GM18519 (cell line): Measurements from ENCODE around the gene MRPL23.

Experiments
- ATAC-seq: cut with Tn5 transposase; IDR thresholded peaks from one replicate; pipeline ENCODE4 v1.9.1; 2021; ENCODE audit warnings: mild to moderate bottlenecking, moderate library complexity; ENCODE audit not compliant: unreplicated experiment, low FRiP score

Gene MRPL23

GRCh38 chr11:1946812-1947484 lies at the start of gene MRPL23:
MRPL23 (plus strand) TSS chr11:1947332; CDS start chr11:1947363, 31 bp downstream.
- no peak for ATAC-seq

- no peak for ATAC-seq
Observed at GRCh38 chr11:1899090-1899489, 48.0 kb upstream of the MRPL23 start.

- no peak for ATAC-seq
Observed at GRCh38 chr11:1899686-1900085, 47.4 kb upstream of the MRPL23 start.

- ATAC-seq = no peak
Observed at GRCh38 chr11:1906181-1906580, 41.0 kb upstream of the MRPL23 start.

- no peak for ATAC-seq
Observed at GRCh38 chr11:1906611-1907423, 40.3 kb upstream of the MRPL23 start.

- no peak for ATAC-seq
Observed at GRCh38 chr11:1908618-1909017, 38.5 kb upstream of the MRPL23 start.

- no peak for ATAC-seq
Observed at GRCh38 chr11:1909524-1909923, 37.6 kb upstream of the MRPL23 start.

GRCh38 chr11:1912289-1912878 lies 34.7 kb upstream of the MRPL23 start:
- no peak for ATAC-seq

GRCh38 chr11:1913271-1914060 lies 33.7 kb upstream of the MRPL23 start:
- no peak for ATAC-seq

GRCh38 chr11:1915795-1916131 lies 31.4 kb upstream of the MRPL23 start:
- no peak for ATAC-seq

- ATAC-seq = no peak
Observed at GRCh38 chr11:1916132-1916985, 30.8 kb upstream of the MRPL23 start.

- ATAC-seq = no peak
Observed at GRCh38 chr11:1916986-1917522, 30.1 kb upstream of the MRPL23 start.

- no peak for ATAC-seq
Observed at GRCh38 chr11:1917523-1918435, 29.4 kb upstream of the MRPL23 start.

- ATAC-seq = no peak
Observed at GRCh38 chr11:1918436-1919315, 28.5 kb upstream of the MRPL23 start.

GRCh38 chr11:1919391-1920127 lies 27.6 kb upstream of the MRPL23 start, which contains the start of gene TNNT3:
TNNT3 (plus strand) TSS chr11:1919703; CDS start chr11:1922875, 3,172 bp downstream.
- no peak for ATAC-seq

GRCh38 chr11:1920128-1920908 lies 26.8 kb upstream of the MRPL23 start:
- no peak for ATAC-seq
